Measurements from ENCODE around the gene SPDL1.

DNA sequence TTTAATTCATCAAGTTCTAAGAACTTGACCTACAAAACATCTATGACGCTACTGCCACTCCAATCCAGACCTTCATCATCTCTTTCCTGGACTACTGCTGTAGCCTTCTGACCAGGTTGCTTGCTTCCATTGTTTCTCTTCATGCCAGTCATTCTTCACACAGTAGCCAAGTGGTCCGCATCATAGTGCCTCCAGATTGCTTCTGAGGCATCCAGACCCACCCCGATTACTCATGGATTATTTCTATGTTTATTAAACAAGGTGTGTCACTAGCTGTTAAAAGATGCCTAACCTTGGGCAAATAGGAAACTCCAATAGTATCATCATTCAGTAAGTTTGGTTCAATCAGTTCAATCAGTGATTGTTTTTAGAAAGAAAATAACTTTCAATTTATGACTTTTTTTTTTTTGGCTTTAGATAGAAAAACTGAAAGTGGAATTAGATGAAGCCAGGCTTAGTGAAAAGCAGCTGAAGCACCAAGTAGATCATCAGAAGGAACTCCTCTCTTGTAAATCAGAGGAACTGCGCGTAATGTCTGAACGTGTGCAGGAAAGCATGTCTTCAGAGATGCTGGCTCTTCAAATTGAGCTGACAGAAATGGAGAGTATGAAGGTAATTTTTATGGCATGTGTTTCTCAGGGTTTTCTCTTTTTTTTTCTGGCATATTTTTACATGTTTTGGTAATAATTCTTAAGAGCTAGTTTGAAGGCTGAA, 9.5 kb downstream of the SPDL1 start:
- TF ChIP-seq EZH2phosphoT487 (IDR thresholded peaks at IDR 0.05; ENCODE audit: borderline replicate concordance, low read length) (no peak), CTCF (conservative IDR thresholded peaks at IDR 0.05; ENCODE audit: low read depth, low read length) (no peak)
